Activated CD4-positive, alpha-beta T cell treated with anti-CD3 and anti-CD28 coated beads, Interleukin-2, amount 10 ng/mL, durations not matched to agents 24 days and 14 days (primary cell): ENCODE measurements around the gene SFRP2. TPM values are rescaled to one million over a fixed set of nuclear protein-coding genes. Genes with fewer than 3 reads are reported as not detected.

Experiments
- DNase-seq: peaks from one replicate; pipeline ENCODE4 v3.0.0; 2022
- H3K27ac Mint-ChIP-seq: one replicate; pipeline ENCODE4 v1.8.0; 2022; ENCODE audit warnings: mild to moderate bottlenecking, mixed read lengths
- H3K27me3 Mint-ChIP-seq: one replicate; pipeline ENCODE4 v1.8.0; 2022; ENCODE audit warnings: mixed read lengths
- H3K36me3 Mint-ChIP-seq: one replicate; pipeline ENCODE4 v1.8.0; 2022; ENCODE audit warnings: low read depth, mild to moderate bottlenecking, mixed read lengths
- H3K4me1 Mint-ChIP-seq: one replicate; pipeline ENCODE4 v1.8.0; 2021; ENCODE audit warnings: mixed read lengths
- H3K4me3 Mint-ChIP-seq: one replicate; pipeline ENCODE4 v1.8.0; 2022; ENCODE audit warnings: mild to moderate bottlenecking, moderate library complexity, mixed read lengths
- H3K9me3 Mint-ChIP-seq: one replicate; pipeline ENCODE4 v1.8.0; 2021; ENCODE audit warnings: mixed read lengths
- intact Hi-C: fragments of 100-400 bp; cut with micrococcal nuclease; formaldehyde crosslinking; loops from one replicate; pipeline ENCODE4 v1.15.1; 2023
- total RNA-seq: library from RNA; stranded (reverse); gene quantifications from 2 replicates; pipeline ENCODE4 v1.2.3, GENCODE V29; 2022

The SFRP2 gene
- total RNA-seq, 1 donor from 2014 or later: not detected

- Mint-ChIP-seq H3K4me3 (no peak overlapping the region), H3K9me3 (peaks cover 6% of the 10 kb centered on the region), H3K36me3 (no peaks in the 10 kb centered on the region), H3K27me3 (peaks cover 57% of the 10 kb centered on the region), H3K4me1 (no peaks in the 10 kb centered on the region), H3K27ac (no peak overlapping the region)
- intact Hi-C loops: no loop called here
- DNase-seq: no peak
Measured at GRCh38 chr4:153776601-153777000, 12.3 kb downstream of the SFRP2 start.

- Mint-ChIP-seq H3K4me1 (no peaks in the 10 kb centered on the region), H3K27ac (no peak overlapping the region), H3K9me3 (peaks cover 4% of the 10 kb centered on the region), H3K27me3 (peaks cover 50% of the 10 kb centered on the region), H3K36me3 (no peaks in the 10 kb centered on the region), H3K4me3 (no peak overlapping the region)
- DNase-seq: peak; percentile 41
- intact Hi-C loops: no loop called here
Measured at GRCh38 chr4:153773236-153773690, 15.6 kb downstream of the SFRP2 start.

GRCh38 chr4:153771046-153771445 is 17.8 kb downstream of the SFRP2 start:
- intact Hi-C loops: no loop called here
- Mint-ChIP-seq H3K9me3 (peaks cover 3% of the 10 kb centered on the region), H3K27ac (no peak overlapping the region), H3K4me1 (no peaks in the 10 kb centered on the region), H3K4me3 (no peak overlapping the region), H3K36me3 (no peaks in the 10 kb centered on the region), H3K27me3 (peaks cover 35% of the 10 kb centered on the region)
- no peak for DNase-seq

GRCh38 chr4:153766758-153767157 is 22.1 kb downstream of the SFRP2 start:
- H3K36me3 Mint-ChIP-seq: no peaks in the 10 kb centered on the region
- H3K4me1 Mint-ChIP-seq: peaks cover 2% of the 10 kb centered on the region
- no peak overlapping the region for H3K4me3 Mint-ChIP-seq
- peaks cover 30% of the 10 kb centered on the region for H3K27me3 Mint-ChIP-seq
- DNase-seq: peak; percentile 35
- peaks cover 5% of the 10 kb centered on the region for H3K9me3 Mint-ChIP-seq
- intact Hi-C loops: no loop called here
- no peak overlapping the region for H3K27ac Mint-ChIP-seq

- H3K9me3 Mint-ChIP-seq: peaks cover 4% of the 10 kb centered on the region
- intact Hi-C loops: no loop called here
- peaks cover 2% of the 10 kb centered on the region for H3K4me1 Mint-ChIP-seq
- H3K27me3 Mint-ChIP-seq: peaks cover 33% of the 10 kb centered on the region
- H3K36me3 Mint-ChIP-seq: no peaks in the 10 kb centered on the region
- no peak overlapping the region for H3K27ac Mint-ChIP-seq
- DNase-seq: no peak
- no peak overlapping the region for H3K4me3 Mint-ChIP-seq
Measured at GRCh38 chr4:153765894-153766293, 23.0 kb downstream of the SFRP2 start.

GRCh38 chr4:153764601-153765368 is 24.1 kb downstream of the SFRP2 start:
- DNase-seq: peak; percentile 35

GRCh38 chr4:153763404-153763803 is 25.5 kb downstream of the SFRP2 start:
- intact Hi-C loops: no loop called here
- H3K9me3 Mint-ChIP-seq: peaks cover 4% of the 10 kb centered on the region
- peaks cover 2% of the 10 kb centered on the region for H3K4me1 Mint-ChIP-seq
- H3K36me3 Mint-ChIP-seq: no peaks in the 10 kb centered on the region
- peaks cover 44% of the 10 kb centered on the region for H3K27me3 Mint-ChIP-seq
- no peak overlapping the region for H3K4me3 Mint-ChIP-seq
- peak; percentile 58 for DNase-seq
- no peak overlapping the region for H3K27ac Mint-ChIP-seq

More at GRCh38 chr4:153764601-153765368, 24.1 kb downstream of the SFRP2 start:
- H3K27ac Mint-ChIP-seq: no peak overlapping the region
- H3K27me3 Mint-ChIP-seq: peaks cover 38% of the 10 kb centered on the region
- intact Hi-C loops: no loop called here
- peaks cover 4% of the 10 kb centered on the region for H3K9me3 Mint-ChIP-seq
- H3K4me3 Mint-ChIP-seq: no peak overlapping the region
- no peaks in the 10 kb centered on the region for H3K36me3 Mint-ChIP-seq
- peaks cover 2% of the 10 kb centered on the region for H3K4me1 Mint-ChIP-seq

GRCh38 chr4:153759407-153760316 is 29.2 kb downstream of the SFRP2 start, which contains the start of gene RNF175:
RNF175 (minus strand) TSS chr4:153760024; CDS start chr4:153759862, 162 bp downstream.
- Mint-ChIP-seq H3K27me3 (peaks cover 68% of the 10 kb centered on the region), H3K9me3 (peaks cover 4% of the 10 kb centered on the region), H3K27ac (no peak within 1 kb of the TSS), H3K4me3 (peak within 1 kb of the TSS; percentile 33), H3K4me1 (peaks cover 2% of the 10 kb centered on the region), H3K36me3 (no peaks in the 10 kb centered on the region)
- DNase-seq: peak; percentile 63
- intact Hi-C loops: no loop called here

GRCh38 chr4:153758688-153759406 is 30.0 kb downstream of the SFRP2 start:
- intact Hi-C loops: no loop called here
- Mint-ChIP-seq H3K4me1 (peaks cover 2% of the 10 kb centered on the region), H3K27me3 (peaks cover 65% of the 10 kb centered on the region), H3K4me3 (peak overlapping the region; percentile 33), H3K9me3 (peaks cover 4% of the 10 kb centered on the region), H3K36me3 (no peaks in the 10 kb centered on the region), H3K27ac (no peak overlapping the region)
- DNase-seq: peak; percentile 52

GRCh38 chr4:153758136-153758535 is 30.7 kb downstream of the SFRP2 start:
- intact Hi-C loops: no loop called here
- no peak overlapping the region for H3K27ac Mint-ChIP-seq
- H3K9me3 Mint-ChIP-seq: peaks cover 4% of the 10 kb centered on the region
- H3K4me3 Mint-ChIP-seq: no peak overlapping the region
- H3K36me3 Mint-ChIP-seq: no peaks in the 10 kb centered on the region
- DNase-seq: no peak
- H3K27me3 Mint-ChIP-seq: peaks cover 60% of the 10 kb centered on the region
- H3K4me1 Mint-ChIP-seq: peaks cover 2% of the 10 kb centered on the region

- Mint-ChIP-seq H3K4me1 (no peaks in the 10 kb centered on the region), H3K27me3 (peaks cover 58% of the 10 kb centered on the region), H3K27ac (no peak overlapping the region), H3K4me3 (no peak overlapping the region), H3K9me3 (no peaks in the 10 kb centered on the region), H3K36me3 (no peaks in the 10 kb centered on the region)
- intact Hi-C loops: no loop called here
- DNase-seq: peak; percentile 41
Measured at GRCh38 chr4:153757407-153757806, 31.5 kb downstream of the SFRP2 start.

- Mint-ChIP-seq H3K4me3 (no peak overlapping the region), H3K9me3 (no peaks in the 10 kb centered on the region), H3K27ac (no peak overlapping the region), H3K4me1 (no peaks in the 10 kb centered on the region), H3K36me3 (no peaks in the 10 kb centered on the region), H3K27me3 (peaks cover 48% of the 10 kb centered on the region)
- intact Hi-C loops: no loop called here
- no peak for DNase-seq
Measured at GRCh38 chr4:153755186-153755585, 33.7 kb downstream of the SFRP2 start.

- Mint-ChIP-seq H3K27me3 (peaks cover 16% of the 10 kb centered on the region), H3K27ac (no peak overlapping the region), H3K4me3 (no peak overlapping the region), H3K4me1 (no peaks in the 10 kb centered on the region), H3K9me3 (no peaks in the 10 kb centered on the region), H3K36me3 (no peaks in the 10 kb centered on the region)
- peak; percentile 91 for DNase-seq
- intact Hi-C loops: loop anchor here (1.0 to 2.0 kb wide), 4 partner anchors 106 to 607 kb away; partner anchors contain the start of gene MND1
Measured at GRCh38 chr4:153750197-153750817, 38.6 kb downstream of the SFRP2 start.
